ENCODE results near the gene CYP2U1.

The CYP2U1 gene

DNA sequence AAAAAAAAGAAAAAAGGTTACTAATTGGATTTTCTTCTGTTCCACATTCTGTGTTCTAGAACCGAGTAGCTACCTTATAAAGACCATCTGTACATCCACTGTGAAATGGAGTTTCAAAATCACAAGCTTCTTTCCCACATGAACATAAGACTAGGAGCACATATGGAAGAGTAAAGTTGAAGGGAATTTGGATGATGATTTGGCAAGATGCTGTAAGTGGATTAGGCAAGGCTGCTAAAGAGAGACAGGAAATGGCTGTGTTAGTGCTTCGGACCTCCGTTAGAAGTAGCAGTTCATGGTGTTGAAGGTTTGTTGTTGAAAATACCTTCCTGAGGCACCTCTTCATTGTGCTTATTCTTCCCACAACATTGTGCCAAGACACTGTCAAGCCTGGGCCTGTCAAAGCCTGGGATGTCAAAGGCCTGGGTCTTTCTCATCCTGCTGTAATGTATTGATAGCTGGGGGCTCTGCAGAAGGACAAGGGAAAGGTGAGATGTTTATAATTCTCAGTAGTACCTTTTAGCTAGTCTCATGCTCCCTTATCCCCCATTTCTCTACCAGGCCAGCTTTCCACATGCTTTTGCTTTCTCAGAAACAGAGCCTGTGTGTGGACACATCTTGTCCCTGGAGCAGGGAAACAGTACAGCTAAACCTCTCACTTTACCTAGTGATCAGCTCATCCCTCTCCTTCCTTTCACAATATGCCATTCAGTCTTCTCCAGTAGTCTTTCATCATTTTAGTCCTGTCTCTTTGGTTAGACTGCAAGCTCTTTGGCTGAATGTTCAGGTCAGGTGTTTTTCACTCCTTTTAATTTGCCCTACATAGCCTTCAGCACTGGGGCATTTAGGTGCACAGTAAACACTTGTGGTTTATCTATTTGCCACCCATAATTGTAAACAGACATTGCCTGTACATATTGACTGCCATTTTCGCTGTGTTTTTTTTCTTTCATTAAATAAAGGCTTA, 37.9 kb upstream of the CYP2U1 start:
- Histone ChIP-seq H3K27ac (no peak overlapping the region), H3K27me3 (no peaks in the 10 kb centered on the region), H3K36me3 (no peaks in the 10 kb centered on the region), H3K4me1 (ENCODE audit: control insufficient read depth in 1 of 2, insufficient read depth in 1 of 2, low read depth in 1 of 2, low read length in 1 of 2) (peaks cover 6 to 10% of the 10 kb centered on the region in 2 experiments), H3K9me3 (no peaks in the 10 kb centered on the region), H3K4me3 (ENCODE audit: low read depth in 1 of 2, low read length in 1 of 2) (no peak overlapping the region)
- TF ChIP-seq, protein P1, sequence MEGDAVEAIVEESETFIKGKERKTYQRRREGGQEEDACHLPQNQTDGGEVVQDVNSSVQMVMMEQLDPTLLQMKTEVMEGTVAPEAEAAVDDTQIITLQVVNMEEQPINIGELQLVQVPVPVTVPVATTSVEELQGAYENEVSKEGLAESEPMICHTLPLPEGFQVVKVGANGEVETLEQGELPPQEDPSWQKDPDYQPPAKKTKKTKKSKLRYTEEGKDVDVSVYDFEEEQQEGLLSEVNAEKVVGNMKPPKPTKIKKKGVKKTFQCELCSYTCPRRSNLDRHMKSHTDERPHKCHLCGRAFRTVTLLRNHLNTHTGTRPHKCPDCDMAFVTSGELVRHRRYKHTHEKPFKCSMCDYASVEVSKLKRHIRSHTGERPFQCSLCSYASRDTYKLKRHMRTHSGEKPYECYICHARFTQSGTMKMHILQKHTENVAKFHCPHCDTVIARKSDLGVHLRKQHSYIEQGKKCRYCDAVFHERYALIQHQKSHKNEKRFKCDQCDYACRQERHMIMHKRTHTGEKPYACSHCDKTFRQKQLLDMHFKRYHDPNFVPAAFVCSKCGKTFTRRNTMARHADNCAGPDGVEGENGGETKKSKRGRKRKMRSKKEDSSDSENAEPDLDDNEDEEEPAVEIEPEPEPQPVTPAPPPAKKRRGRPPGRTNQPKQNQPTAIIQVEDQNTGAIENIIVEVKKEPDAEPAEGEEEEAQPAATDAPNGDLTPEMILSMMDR (IDR thresholded peaks at IDR 0.05): no peak

DNA sequence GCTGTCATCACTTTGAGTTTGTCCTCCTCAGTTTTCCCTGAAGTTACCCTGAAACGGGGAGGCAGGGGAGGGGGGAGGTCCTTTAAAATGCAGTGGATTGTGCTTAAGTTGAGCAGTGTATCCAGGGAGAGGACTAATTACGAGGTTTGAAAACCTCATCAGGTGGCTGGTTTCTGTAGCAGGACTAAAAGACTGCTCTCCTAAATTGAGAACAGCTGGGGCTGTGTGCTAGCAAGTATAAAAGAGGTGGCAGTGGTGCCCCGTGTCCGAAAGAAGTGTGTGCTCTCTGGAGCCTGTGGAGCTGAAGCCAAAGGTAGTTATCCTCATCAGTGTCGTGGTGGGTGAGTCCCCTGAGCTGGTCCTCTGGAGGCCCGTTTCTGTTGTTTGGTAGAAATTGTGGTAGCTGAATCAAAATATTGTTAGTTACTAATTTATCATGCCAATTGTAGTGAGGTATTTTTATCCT, 37.2 kb upstream of the CYP2U1 start:
- no peaks in the 10 kb centered on the region for H3K27me3 ChIP-seq
- H3K36me3 ChIP-seq: no peaks in the 10 kb centered on the region
- no peak overlapping the region for H3K4me3 ChIP-seq (ENCODE audit: low read depth in 1 of 2, low read length in 1 of 2)
- no peak overlapping the region for H3K27ac ChIP-seq
- H3K4me1 ChIP-seq (ENCODE audit: control insufficient read depth in 1 of 2, insufficient read depth in 1 of 2, low read depth in 1 of 2, low read length in 1 of 2): peaks cover 6 to 15% of the 10 kb centered on the region in 2 experiments
- H3K9me3 ChIP-seq: no peaks in the 10 kb centered on the region
- TF ChIP-seq, protein P1 (IDR thresholded peaks at IDR 0.05): no peak

DNA sequence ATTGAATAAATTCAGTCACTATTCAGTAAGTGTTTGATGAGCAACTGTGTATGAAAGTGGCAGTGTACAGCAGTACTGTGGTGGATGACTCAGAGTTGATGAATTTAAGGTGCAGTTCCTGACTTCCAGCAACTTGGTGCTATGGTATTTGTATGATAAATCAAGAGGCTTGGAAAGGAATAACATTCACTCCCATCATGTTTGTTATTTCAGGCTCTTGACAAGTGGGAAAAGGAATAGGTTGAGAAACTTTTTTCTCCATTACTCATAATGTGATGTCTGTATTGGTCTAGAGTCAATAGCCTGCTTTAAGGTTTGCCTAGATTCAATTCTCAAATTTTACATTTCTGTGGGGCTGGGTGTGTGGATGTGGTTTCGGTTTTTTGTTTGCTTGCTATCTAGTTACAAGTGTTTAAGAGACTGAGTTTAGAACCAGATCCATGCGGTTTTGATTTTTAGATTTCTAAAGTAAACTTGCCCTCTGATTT, 35.1 kb upstream of the CYP2U1 start:
- Histone ChIP-seq H3K27ac (no peak overlapping the region), H3K9me3 (no peaks in the 10 kb centered on the region), H3K36me3 (peaks cover 16% of the 10 kb centered on the region), H3K4me1 (ENCODE audit: control insufficient read depth in 1 of 2, insufficient read depth in 1 of 2, low read depth in 1 of 2, low read length in 1 of 2) (peaks cover 6 to 15% of the 10 kb centered on the region in 2 experiments), H3K4me3 (ENCODE audit: low read depth in 1 of 2, low read length in 1 of 2) (no peak overlapping the region), H3K27me3 (no peaks in the 10 kb centered on the region)
- TF ChIP-seq, protein P1 (IDR thresholded peaks at IDR 0.05): no peak

DNA sequence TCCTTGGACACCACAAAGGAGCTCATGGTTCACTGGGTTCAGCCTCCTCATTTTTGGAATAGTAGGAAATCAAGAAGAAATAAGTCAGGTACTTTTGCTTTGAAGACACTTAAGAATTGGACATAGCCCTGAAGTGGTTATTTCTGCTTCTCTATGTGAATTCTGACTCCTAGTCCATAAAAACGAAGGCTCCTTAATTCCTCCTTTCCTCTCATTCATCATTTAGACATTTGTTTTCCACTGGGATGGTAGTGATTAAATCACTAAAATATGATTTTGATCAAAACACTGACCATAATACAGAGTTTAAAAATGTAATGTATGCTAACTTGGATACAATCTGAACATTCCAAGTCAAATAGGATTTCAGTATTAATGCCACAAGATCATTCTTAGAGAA, 34.7 kb upstream of the CYP2U1 start:
- Histone ChIP-seq H3K36me3 (peaks cover 16% of the 10 kb centered on the region), H3K27ac (no peak overlapping the region), H3K4me1 (ENCODE audit: control insufficient read depth in 1 of 2, insufficient read depth in 1 of 2, low read depth in 1 of 2, low read length in 1 of 2) (peaks cover 6 to 15% of the 10 kb centered on the region in 2 experiments), H3K27me3 (no peaks in the 10 kb centered on the region), H3K4me3 (ENCODE audit: low read depth in 1 of 2, low read length in 1 of 2) (no peak overlapping the region), H3K9me3 (no peaks in the 10 kb centered on the region)
- TF ChIP-seq, protein P1 (IDR thresholded peaks at IDR 0.05): no peak

DNA sequence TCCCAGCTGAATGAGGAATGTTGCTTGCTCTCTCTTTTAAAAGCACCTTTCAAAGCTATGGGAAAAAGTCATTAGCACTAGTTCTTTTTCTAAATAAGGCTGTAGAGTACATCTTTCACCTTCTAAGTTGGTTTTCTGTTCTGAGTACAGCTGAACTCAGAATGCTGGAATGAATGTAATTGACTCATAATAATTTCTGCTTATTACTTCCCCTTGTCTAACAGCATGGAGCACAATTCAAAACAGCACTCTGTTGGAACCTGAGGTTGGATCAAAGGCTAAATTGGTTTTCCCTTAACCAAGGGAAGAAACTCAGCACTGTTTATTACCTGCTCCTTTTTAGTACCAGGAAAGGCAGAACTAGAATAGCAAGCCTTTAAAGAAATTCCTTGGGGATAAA, 33.5 kb upstream of the CYP2U1 start:
- Histone ChIP-seq H3K4me1 (ENCODE audit: control insufficient read depth in 1 of 2, insufficient read depth in 1 of 2, low read depth in 1 of 2, low read length in 1 of 2) (peaks cover 6 to 15% of the 10 kb centered on the region in 2 experiments), H3K36me3 (peaks cover 16% of the 10 kb centered on the region), H3K27me3 (no peaks in the 10 kb centered on the region), H3K27ac (no peak overlapping the region), H3K9me3 (no peaks in the 10 kb centered on the region), H3K4me3 (ENCODE audit: low read depth in 1 of 2, low read length in 1 of 2) (no peak overlapping the region)
- TF ChIP-seq, protein P1 (IDR thresholded peaks at IDR 0.05): no peak

All from neutrophil (primary cell).